GM18867 (cell line): ENCODE results near the gene CDC42EP4.

Experiments used
- ATAC-seq: cut with Tn5 transposase; IDR thresholded peaks from one replicate; pipeline ENCODE4 v1.9.1; 2021; ENCODE audit warnings: mild to moderate bottlenecking, moderate library complexity; ENCODE audit not compliant: unreplicated experiment

CDC42EP4 gene

GRCh38 chr17:73261952-73262675 lies 49.7 kb downstream of the CDC42EP4 start:
- no peak for ATAC-seq

DNA sequence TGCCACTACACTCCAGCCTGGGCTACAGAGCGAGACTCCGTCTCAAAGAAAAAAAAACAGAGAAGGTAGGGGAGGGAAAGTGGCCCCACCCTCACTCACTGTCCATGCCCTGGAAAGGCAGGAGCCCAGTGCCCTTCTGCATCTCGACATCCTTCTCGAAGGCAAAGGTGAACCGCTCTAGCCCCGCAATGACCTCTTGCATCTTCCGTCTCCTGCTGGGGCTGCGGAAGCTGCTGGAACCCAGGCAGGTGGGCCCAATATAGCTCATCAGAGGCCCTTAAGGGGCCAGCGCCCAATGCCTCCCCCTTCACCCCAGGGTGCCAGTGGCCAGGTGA lies 50.2 kb downstream of the CDC42EP4 start, which contains the start of gene CPSF4L:
TSS of gene CPSF4L (minus strand) at position 264 of the 335 bp plus-strand sequence. CDS start at position 202, 62 bp downstream.
- no peak for ATAC-seq

DNA sequence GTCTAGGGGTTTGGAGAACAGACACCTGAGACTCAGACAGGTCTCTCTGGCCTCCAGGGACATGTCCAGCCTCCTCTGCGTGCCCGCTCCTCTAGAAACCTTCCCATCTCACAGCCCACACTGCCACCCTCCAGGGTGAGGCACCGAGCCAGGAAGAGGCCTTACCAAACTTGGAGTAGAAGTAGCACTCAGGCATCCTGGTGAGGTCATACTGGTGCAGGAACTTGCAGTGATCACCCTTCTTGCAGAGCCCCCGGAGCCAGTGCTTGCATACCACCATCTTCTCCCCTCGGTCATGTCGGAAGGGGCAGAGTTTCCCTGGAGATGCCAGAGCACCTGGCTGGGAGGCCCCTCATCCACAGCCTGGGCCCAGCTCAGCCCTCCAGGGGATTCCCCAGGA lies 54.3 kb downstream of the CDC42EP4 start:
- no peak for ATAC-seq

DNA sequence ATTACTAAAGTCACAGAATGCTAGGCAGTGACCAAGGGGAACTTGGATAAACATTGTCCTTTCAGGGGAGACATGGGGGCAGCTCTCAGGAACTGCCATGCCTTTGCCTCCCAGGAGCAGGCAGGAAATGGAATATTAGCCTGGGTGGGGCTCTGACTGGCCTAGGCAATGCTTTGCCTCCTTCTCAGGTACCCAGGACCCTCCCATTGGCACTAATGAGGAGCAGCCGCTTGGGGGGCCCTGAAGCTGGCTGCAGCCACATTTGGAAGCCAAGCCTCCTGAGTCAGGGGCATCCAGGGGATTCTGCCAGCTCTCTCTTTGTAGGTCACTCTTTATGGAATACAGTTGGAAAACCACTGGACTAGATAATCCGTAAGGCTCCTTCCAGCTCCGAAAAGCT lies 55.6 kb downstream of the CDC42EP4 start:
- no peak for ATAC-seq

DNA sequence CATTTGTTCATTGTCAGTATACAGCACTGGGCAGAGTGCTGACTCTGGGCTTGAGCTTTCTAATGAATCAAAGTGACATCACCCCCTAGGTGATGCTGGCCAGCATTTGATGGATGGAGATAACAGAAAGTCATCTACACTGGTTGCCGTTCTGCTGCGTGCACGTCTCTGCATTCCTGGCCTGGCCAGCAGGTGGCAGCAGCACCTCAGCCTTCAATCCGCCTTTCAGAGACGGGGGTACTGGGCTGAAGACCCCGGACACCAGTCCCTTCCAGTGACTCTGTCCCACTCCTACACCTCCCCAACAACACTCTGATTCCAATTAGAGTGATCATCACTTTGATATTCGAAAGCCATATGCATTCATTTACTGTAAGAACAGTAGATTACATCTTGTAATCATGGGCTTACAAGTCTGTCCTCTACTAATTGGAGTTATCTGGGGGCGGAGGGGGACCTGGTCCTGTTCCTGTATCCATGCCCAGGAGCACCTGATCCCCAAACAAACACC lies 56.1 kb downstream of the CDC42EP4 start:
- peak; percentile 46 for ATAC-seq

DNA sequence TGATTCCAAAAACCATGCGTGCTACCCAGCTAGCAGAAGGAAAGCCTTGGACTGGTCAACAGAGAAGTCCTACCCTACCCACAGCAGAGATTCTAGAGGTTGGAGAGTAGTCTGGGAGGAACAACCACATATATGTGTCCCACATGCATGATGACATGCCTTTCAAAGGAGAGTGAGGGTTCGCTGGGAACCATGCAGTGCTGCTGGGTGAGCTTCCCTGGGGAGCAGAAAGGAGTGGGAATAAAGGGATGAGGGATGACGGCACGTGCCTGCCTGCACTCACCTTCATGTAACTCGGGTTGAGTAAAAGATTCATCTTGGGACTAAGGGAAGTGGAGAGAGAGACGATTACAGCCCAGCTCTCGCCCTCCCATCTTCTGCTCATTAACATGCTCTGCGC lies 59.9 kb downstream of the CDC42EP4 start:
- ATAC-seq: no peak

- no peak for ATAC-seq
These were observed 60.8 kb downstream of the CDC42EP4 start for GRCh38 chr17:73250851-73251640.

DNA sequence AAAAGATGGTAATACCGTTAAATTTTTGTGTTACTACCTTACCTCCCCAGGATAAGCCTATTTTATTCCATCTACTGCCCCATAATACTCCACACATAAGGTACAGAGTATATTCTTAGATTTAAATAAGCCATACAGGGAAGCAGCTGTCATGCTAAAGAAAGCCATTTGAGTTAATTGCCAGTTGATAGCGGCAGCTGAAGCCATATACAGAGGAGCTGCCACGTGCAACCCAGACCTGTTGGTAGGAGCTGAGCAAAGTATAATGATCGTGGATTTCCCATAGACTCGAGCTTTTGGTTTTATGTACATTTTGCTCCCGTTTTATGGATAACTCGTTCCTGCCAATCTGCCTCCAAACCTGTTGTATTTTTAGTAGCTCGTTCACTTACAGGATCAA lies 62.1 kb downstream of the CDC42EP4 start:
- no peak for ATAC-seq

DNA sequence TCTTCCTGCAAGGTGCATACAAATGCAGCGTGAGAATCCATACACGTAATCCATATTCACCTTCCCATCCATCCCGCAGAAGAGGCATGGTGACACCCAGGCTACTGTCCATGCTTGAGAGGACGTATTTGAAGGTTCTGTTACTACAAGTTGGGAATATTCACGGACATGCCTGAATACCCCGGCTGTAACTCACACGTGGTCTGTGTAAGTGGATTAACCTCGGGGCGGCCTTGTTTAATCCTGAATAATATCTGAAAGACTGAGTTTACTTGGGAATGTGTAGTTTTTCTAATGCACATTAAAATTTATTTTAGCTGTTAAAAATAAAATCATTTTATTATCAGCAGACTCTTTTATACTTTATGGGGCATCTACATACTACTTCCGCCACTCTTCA lies 63.3 kb downstream of the CDC42EP4 start:
- no peak for ATAC-seq

GRCh38 chr17:73247726-73248125 lies 64.1 kb downstream of the CDC42EP4 start:
- ATAC-seq: no peak

GRCh38 chr17:73240561-73240960 lies 71.2 kb downstream of the CDC42EP4 start:
- no peak for ATAC-seq

DNA sequence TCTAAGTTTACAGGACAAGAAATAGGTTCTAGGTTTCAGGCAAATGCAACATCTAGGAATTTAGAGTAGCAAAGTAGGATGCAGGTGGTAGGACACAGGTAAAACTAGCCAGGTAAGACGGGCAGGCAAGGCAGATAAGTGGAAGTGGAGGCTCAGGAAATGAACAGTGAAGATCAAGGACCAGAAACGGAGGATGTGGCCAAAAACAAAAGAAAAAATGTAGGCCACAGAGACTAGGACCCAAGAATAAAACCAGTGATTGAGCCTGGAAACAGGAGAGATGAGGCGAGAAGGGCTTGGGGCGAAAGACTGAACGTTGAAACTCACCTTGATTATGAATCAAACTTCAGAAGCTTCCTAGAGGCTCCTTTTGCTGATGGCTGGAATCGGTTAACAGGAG lies 74.1 kb downstream of the CDC42EP4 start:
- no peak for ATAC-seq

GRCh38 chr17:73234736-73235135 lies 77.1 kb downstream of the CDC42EP4 start:
- no peak for ATAC-seq
